Activated CD8-positive, alpha-beta T cell treated with anti-CD3 and anti-CD28 coated beads for 36 hours (primary cell): ENCODE results near the gene SAMD5. TPM values are rescaled to one million over a fixed set of nuclear protein-coding genes. Genes with fewer than 3 reads are reported as not detected.

Experiments used
- ATAC-seq: fragments of 200-7000 bp; cut with Tn5 transposase; one replicate; pipeline ENCODE4 v1.10.0; 2021; ENCODE audit warnings: mild to moderate bottlenecking, moderate library complexity
- CTCF ChIA-PET: fragments of 350-600 bp; sonication (Branson Sonifier 250); formaldehyde crosslinking; loops from one replicate; lab custom pipeline; 2021; ENCODE audit warnings: antibody characterized with exemption; lab: Charles Lee
- POLR2A ChIA-PET: fragments of 350-600 bp; sonication (Branson Sonifier 250); formaldehyde crosslinking; loops from one replicate; lab custom pipeline; 2021; ENCODE audit warnings: antibody characterized with exemption; lab: Charles Lee
- DNase-seq: peaks from one replicate; pipeline ENCODE4 v3.0.0-alpha.2; 2020
- H3K27ac Mint-ChIP-seq: one replicate; pipeline ENCODE4 v1.8.0; 2021; ENCODE audit warnings: mild to moderate bottlenecking, mixed read lengths
- H3K27me3 Mint-ChIP-seq: one replicate; pipeline ENCODE4 v1.8.0; 2021; ENCODE audit warnings: mixed read lengths
- H3K36me3 Mint-ChIP-seq: one replicate; pipeline ENCODE4 v1.8.0; 2021; ENCODE audit warnings: low read depth, mixed read lengths
- H3K4me1 Mint-ChIP-seq: one replicate; pipeline ENCODE4 v1.8.0; 2021; ENCODE audit warnings: low read depth, mixed read lengths
- H3K4me3 Mint-ChIP-seq: one replicate; pipeline ENCODE4 v1.8.0; 2021; ENCODE audit warnings: mild to moderate bottlenecking, moderate library complexity, mixed read lengths
- H3K9me3 Mint-ChIP-seq: one replicate; pipeline ENCODE4 v1.8.0; 2021; ENCODE audit warnings: mixed read lengths
- CTCF ChIP-seq: fragments of 200-600 bp; IDR thresholded peaks from one replicate; pipeline ENCODE4 v1.8.0; 2022; ENCODE audit warnings: antibody characterized with exemption, mild to moderate bottlenecking
- intact Hi-C: fragments of 100-400 bp; cut with micrococcal nuclease; formaldehyde crosslinking; loops from one replicate; pipeline ENCODE4 v1.10.0; 2022
- total RNA-seq, 2 experiments: library from RNA; stranded (reverse); gene quantifications; one replicate each; pipeline ENCODE4 v1.2.3, GENCODE V29; 2021

Gene SAMD5
- not detected for total RNA-seq

- peak; percentile 12 for DNase-seq
- ChIA-PET POLR2A (no interaction called here), CTCF (interaction anchor here (1.1 to 2.2 kb wide), 6 partner anchors 10 to 744 kb away, joined by 3 to 21 read pairs (median 6); no protein-coding TSS in a partner anchor)
These were observed at the start of gene SAMD5 for GRCh38 chr6:147508042-147508865. TSS of gene SAMD5 (plus strand) at chr6:147508690. CDS start at chr6:147508929, 239 bp downstream.

GRCh38 chr6:147459780-147460179 lies 48.7 kb upstream of the SAMD5 start:
- Mint-ChIP-seq H3K27me3 (peaks cover 4% of the 10 kb centered on the region), H3K4me1 (no peaks in the 10 kb centered on the region), H3K9me3 (no peaks in the 10 kb centered on the region), H3K4me3 (no peak overlapping the region), H3K36me3 (no peaks in the 10 kb centered on the region), H3K27ac (no peak overlapping the region)
- DNase-seq (no peak), ATAC-seq (no peak)
- ChIA-PET CTCF (no interaction called here), POLR2A (no interaction called here)
- no peak for TF ChIP-seq CTCF
- intact Hi-C loops = no loop called here

More at GRCh38 chr6:147508042-147508865, at the start of gene SAMD5:
- peaks cover 47% of the 10 kb centered on the region for H3K27me3 Mint-ChIP-seq
- H3K27ac Mint-ChIP-seq = no peak within 1 kb of the TSS
- TF ChIP-seq CTCF = no peak
- intact Hi-C loops = no loop called here
- H3K36me3 Mint-ChIP-seq = no peaks in the 10 kb centered on the region
- H3K9me3 Mint-ChIP-seq = no peaks in the 10 kb centered on the region
- peak within 1 kb of the TSS; percentile 62 for H3K4me3 Mint-ChIP-seq
- peaks cover 8% of the 10 kb centered on the region for H3K4me1 Mint-ChIP-seq
- ATAC-seq = peak; percentile 60

GRCh38 chr6:147463651-147464050 lies 44.8 kb upstream of the SAMD5 start:
- ATAC-seq = no peak
- peaks cover 9% of the 10 kb centered on the region for H3K27me3 Mint-ChIP-seq
- ChIA-PET CTCF (no interaction called here), POLR2A (no interaction called here)
- H3K9me3 Mint-ChIP-seq = no peaks in the 10 kb centered on the region
- no peak overlapping the region for H3K27ac Mint-ChIP-seq
- H3K36me3 Mint-ChIP-seq = no peaks in the 10 kb centered on the region
- DNase-seq = no peak
- no peak overlapping the region for H3K4me3 Mint-ChIP-seq
- no peaks in the 10 kb centered on the region for H3K4me1 Mint-ChIP-seq
- intact Hi-C loops = no loop called here
- no peak for TF ChIP-seq CTCF

- H3K27ac Mint-ChIP-seq = no peak overlapping the region
- peaks cover 14% of the 10 kb centered on the region for H3K27me3 Mint-ChIP-seq
- H3K4me1 Mint-ChIP-seq = no peaks in the 10 kb centered on the region
- peaks cover under 1% of the 10 kb centered on the region for H3K9me3 Mint-ChIP-seq
- POLR2A ChIA-PET = no interaction called here
- TF ChIP-seq CTCF = no peak
- CTCF ChIA-PET = no interaction called here
- intact Hi-C loops = no loop called here
- H3K4me3 Mint-ChIP-seq = no peak overlapping the region
- H3K36me3 Mint-ChIP-seq = no peaks in the 10 kb centered on the region
- ATAC-seq = no peak
- DNase-seq = no peak
These were observed 41.1 kb upstream of the SAMD5 start for GRCh38 chr6:147467428-147467827.

- DNase-seq (no peak), ATAC-seq (no peak)
- Mint-ChIP-seq H3K27ac (no peak overlapping the region), H3K36me3 (no peaks in the 10 kb centered on the region), H3K4me3 (no peak overlapping the region), H3K27me3 (peaks cover 14% of the 10 kb centered on the region), H3K9me3 (peaks cover 2% of the 10 kb centered on the region), H3K4me1 (no peaks in the 10 kb centered on the region)
- ChIA-PET POLR2A (no interaction called here), CTCF (no interaction called here)
- intact Hi-C loops = no loop called here
- no peak for TF ChIP-seq CTCF
These were observed 40.6 kb upstream of the SAMD5 start for GRCh38 chr6:147467886-147468285.
